Skeletal muscle tissue (tissue), 4 donors: ENCODE data around the gene MAGI2. TPM values are rescaled to one million over a fixed set of nuclear protein-coding genes. Genes with fewer than 3 reads are reported as not detected.

Experiments
- H3K27ac ChIP-seq: one replicate; pipeline ENCODE4 v1.7.0; 2013; ENCODE audit warnings: mild to moderate bottlenecking, low read depth, low read length, inconsistent platforms
- H3K27me3 ChIP-seq, 3 donors: one replicate each; pipeline ENCODE4 v1.7.0; 2013; ENCODE audit warnings: low read length in 3 of 3; ENCODE audit not compliant: control insufficient read depth in 3 of 3, insufficient read depth in 3 of 3
- H3K36me3 ChIP-seq, 3 donors: one replicate each; pipeline ENCODE4 v1.7.0; 2013; ENCODE audit warnings: low read length in 3 of 3; ENCODE audit not compliant: control insufficient read depth in 3 of 3, insufficient read depth in 3 of 3
- H3K4me1 ChIP-seq, 3 donors: one replicate each; pipeline ENCODE4 v1.7.0; 2013; ENCODE audit warnings: low read length in 3 of 3, mild to moderate bottlenecking in 3 of 3; ENCODE audit not compliant: control insufficient read depth in 3 of 3, insufficient read depth in 3 of 3
- H3K4me3 ChIP-seq, 3 donors: one replicate each; pipeline ENCODE4 v1.7.0; 2013; ENCODE audit warnings: low read length in 3 of 3
- H3K9ac ChIP-seq, 3 donors: one replicate each; pipeline ENCODE4 v1.7.0; 2013; ENCODE audit warnings: low read length in 3 of 3, mild to moderate bottlenecking in 3 of 3, moderate library complexity in 2 of 3, low read depth in 1 of 3
- H3K9me3 ChIP-seq, 3 donors: one replicate each; pipeline ENCODE4 v1.7.0; 2013; ENCODE audit warnings: low read length in 3 of 3; ENCODE audit not compliant: control insufficient read depth in 3 of 3
- total RNA-seq: library from RNA; depleted of rRNA; stranded (reverse); fragments of >200 nt; gene quantifications from one replicate; pipeline ENCODE4 v1.2.3, GENCODE V29; 2014
- donor health status: Osteomylitis.

MAGI2 gene
- total RNA-seq, 1 donor from 2014 or later: 4.2 TPM

GRCh38 chr7:78284945-78285344 is 1168.5 kb downstream of the MAGI2 start:
- Histone ChIP-seq H3K9ac (no peak overlapping the region), H3K27me3 (no peaks in the 10 kb centered on the region), H3K36me3 (no peaks in the 10 kb centered on the region), H3K4me1 (no peaks in the 10 kb centered on the region), H3K4me3 (no peak overlapping the region), H3K9me3 (no peaks in the 10 kb centered on the region), H3K27ac (no peak overlapping the region)

DNA sequence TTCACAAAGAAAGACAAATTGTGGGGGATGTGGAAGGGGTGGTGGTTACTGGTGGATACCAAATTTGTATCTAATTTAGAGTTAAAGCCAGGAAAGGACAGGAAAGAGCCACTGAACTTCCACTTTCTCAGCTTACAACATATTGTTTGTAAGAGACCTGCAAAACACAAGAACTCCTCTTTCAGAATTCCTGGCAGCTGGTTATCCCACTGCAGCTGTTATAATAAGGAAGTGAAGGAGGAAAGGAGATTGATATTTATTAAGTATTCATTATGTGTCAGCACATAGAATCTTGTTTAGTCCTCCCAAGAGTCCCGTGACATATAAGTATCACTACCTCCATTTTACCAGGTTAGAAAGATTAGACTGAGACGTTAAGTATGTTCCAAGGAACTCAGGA is 1173.2 kb downstream of the MAGI2 start:
- Histone ChIP-seq H3K4me3 (no peak overlapping the region), H3K36me3 (no peaks in the 10 kb centered on the region), H3K9ac (no peak overlapping the region), H3K9me3 (no peaks in the 10 kb centered on the region), H3K27ac (no peak overlapping the region), H3K4me1 (no peaks in the 10 kb centered on the region), H3K27me3 (no peaks in the 10 kb centered on the region)

DNA sequence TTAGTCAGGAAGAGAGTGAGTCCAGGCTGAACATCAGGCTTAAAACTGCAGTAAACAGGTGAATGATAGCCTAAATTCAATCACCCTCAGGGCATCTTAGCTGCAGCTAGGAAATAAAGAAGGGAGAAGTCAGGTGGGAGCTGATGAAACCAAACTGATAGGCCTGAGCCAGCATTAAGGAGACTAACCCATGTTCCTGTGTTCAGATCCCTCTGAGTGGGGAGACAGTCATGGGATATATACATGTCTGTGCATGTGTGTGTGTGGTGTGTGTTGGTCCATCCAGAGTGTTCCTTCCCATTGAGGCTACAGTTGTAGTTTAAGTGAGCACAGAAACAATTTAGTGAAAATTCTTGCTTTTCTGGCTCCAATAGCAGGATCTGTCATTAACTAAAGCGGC is 1174.0 kb downstream of the MAGI2 start:
- Histone ChIP-seq H3K27me3 (no peaks in the 10 kb centered on the region), H3K4me3 (no peak overlapping the region), H3K36me3 (no peaks in the 10 kb centered on the region), H3K27ac (no peak overlapping the region), H3K9me3 (no peaks in the 10 kb centered on the region), H3K9ac (no peak overlapping the region), H3K4me1 (no peaks in the 10 kb centered on the region)

GRCh38 chr7:78279032-78279431 is 1174.4 kb downstream of the MAGI2 start:
- Histone ChIP-seq H3K36me3 (no peaks in the 10 kb centered on the region), H3K4me1 (no peaks in the 10 kb centered on the region), H3K27me3 (no peaks in the 10 kb centered on the region), H3K9me3 (no peaks in the 10 kb centered on the region), H3K9ac (no peak overlapping the region), H3K27ac (no peak overlapping the region), H3K4me3 (no peak overlapping the region)

- Histone ChIP-seq H3K4me3 (no peak overlapping the region), H3K27me3 (no peaks in the 10 kb centered on the region), H3K27ac (no peak overlapping the region), H3K4me1 (no peaks in the 10 kb centered on the region), H3K36me3 (no peaks in the 10 kb centered on the region), H3K9ac (no peak overlapping the region), H3K9me3 (no peaks in the 10 kb centered on the region)
Measured at GRCh38 chr7:78267141-78267540, 1186.3 kb downstream of the MAGI2 start.

- H3K9me3 ChIP-seq: no peaks in the 10 kb centered on the region
- H3K27ac ChIP-seq: no peak overlapping the region
- H3K9ac ChIP-seq: no peak overlapping the region
- H3K4me3 ChIP-seq: no peak overlapping the region
- no peaks in the 10 kb centered on the region for H3K36me3 ChIP-seq
- H3K4me1 ChIP-seq: no peaks in the 10 kb centered on the region
- no peaks in the 10 kb centered on the region for H3K27me3 ChIP-seq
Measured at GRCh38 chr7:78265486-78265885, 1188.0 kb downstream of the MAGI2 start.

GRCh38 chr7:78265071-78265470 is 1188.4 kb downstream of the MAGI2 start:
- H3K27me3 ChIP-seq: no peaks in the 10 kb centered on the region
- H3K9me3 ChIP-seq: no peaks in the 10 kb centered on the region
- H3K4me3 ChIP-seq: no peak overlapping the region
- no peak overlapping the region for H3K9ac ChIP-seq
- no peak overlapping the region for H3K27ac ChIP-seq
- H3K4me1 ChIP-seq: no peaks in the 10 kb centered on the region
- no peaks in the 10 kb centered on the region for H3K36me3 ChIP-seq

- Histone ChIP-seq H3K9me3 (no peaks in the 10 kb centered on the region), H3K4me1 (no peaks in the 10 kb centered on the region), H3K4me3 (no peak overlapping the region), H3K27me3 (no peaks in the 10 kb centered on the region), H3K9ac (no peak overlapping the region), H3K27ac (no peak overlapping the region), H3K36me3 (no peaks in the 10 kb centered on the region)
Measured at GRCh38 chr7:78264105-78264504, 1189.4 kb downstream of the MAGI2 start.

DNA sequence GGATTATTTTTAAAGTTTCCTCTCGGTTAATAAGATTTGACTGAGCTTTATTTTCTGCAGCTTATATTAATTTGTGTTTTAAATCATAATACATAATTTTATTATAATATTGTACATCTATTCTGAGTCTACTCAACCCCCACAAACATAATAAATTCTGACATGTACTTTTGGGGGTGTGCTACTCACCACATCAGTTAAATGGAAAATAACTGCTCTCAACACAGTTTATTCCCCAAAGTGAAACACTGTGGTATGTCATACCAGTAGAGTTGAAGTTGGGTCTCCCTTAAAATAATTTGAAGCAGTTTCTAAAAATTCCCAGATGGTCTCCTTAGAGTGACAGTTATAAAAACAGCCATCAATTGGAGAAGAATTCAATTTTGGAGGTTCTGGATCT is 1191.7 kb downstream of the MAGI2 start:
- Histone ChIP-seq H3K4me3 (no peak overlapping the region), H3K27ac (no peak overlapping the region), H3K4me1 (no peaks in the 10 kb centered on the region), H3K36me3 (no peaks in the 10 kb centered on the region), H3K27me3 (no peaks in the 10 kb centered on the region), H3K9ac (no peak overlapping the region), H3K9me3 (no peaks in the 10 kb centered on the region)

GRCh38 chr7:78261302-78261701 is 1192.2 kb downstream of the MAGI2 start:
- H3K36me3 ChIP-seq: no peaks in the 10 kb centered on the region
- H3K9me3 ChIP-seq: no peaks in the 10 kb centered on the region
- no peak overlapping the region for H3K4me3 ChIP-seq
- no peaks in the 10 kb centered on the region for H3K27me3 ChIP-seq
- H3K27ac ChIP-seq: no peak overlapping the region
- no peaks in the 10 kb centered on the region for H3K4me1 ChIP-seq
- no peak overlapping the region for H3K9ac ChIP-seq

- H3K4me3 ChIP-seq: no peak overlapping the region
- no peaks in the 10 kb centered on the region for H3K27me3 ChIP-seq
- no peak overlapping the region for H3K9ac ChIP-seq
- H3K4me1 ChIP-seq: no peaks in the 10 kb centered on the region
- H3K9me3 ChIP-seq: no peaks in the 10 kb centered on the region
- H3K27ac ChIP-seq: no peak overlapping the region
- peaks cover 0 to 2% (median 0%) of the 10 kb centered on the region in 3 donors for H3K36me3 ChIP-seq
Measured at GRCh38 chr7:78260826-78261225, 1192.6 kb downstream of the MAGI2 start.
